Nucleus accumbens (tissue), 56 donors: ENCODE results near the gene CYB561A3.

Experiments used
- DNase-seq, 56 donors: peaks; one replicate each; lab custom pipeline; 2025; lab: John Stamatoyannopoulos, UW

The CYB561A3 gene

DNA sequence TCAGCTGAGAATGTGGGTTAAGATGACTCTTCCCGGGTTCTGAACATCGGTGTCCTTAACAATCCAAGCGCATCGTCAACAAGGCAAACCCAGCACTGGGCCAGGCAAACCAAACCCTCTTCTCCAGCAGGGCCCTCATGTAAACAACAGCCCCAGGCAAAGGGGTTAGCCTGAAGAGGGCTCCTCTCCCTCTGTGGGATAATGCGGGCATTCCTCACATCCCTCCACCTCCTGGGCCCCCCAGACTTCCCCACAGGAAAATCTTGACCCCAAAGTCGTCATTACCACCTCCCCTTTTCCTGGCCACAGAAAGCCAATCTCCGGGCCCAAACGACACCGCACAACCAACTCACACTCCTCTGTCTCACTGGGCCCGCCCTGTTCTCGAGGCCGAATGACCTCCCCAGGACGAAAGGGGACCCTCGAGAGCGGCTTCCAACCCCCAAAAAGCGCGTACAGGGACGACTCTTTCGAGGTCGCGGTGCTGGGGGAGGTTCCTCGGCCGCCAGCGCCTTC, 29.3 kb downstream of the CYB561A3 start:
- DNase-seq: peak in 1 of 56 donors; percentile 26

DNA sequence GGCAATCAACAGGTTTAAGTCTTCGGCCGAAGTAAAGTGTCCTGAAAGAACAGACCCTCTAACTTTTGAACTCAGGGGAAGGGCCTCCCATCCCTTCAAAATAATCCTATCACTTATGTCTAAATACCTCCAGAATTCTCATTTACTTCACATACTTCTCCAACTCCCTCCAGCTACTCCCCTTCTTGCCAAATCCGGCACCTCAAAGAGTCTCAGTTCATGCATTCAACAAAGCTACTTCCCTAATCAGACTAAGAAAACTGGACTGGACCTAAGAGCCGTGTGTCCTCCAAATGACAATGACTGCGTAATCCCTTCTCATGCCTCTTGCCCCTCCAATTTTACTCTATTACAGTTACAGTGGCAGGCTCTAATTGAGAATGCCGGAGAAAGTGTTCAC, 30.0 kb downstream of the CYB561A3 start:
- no peak for DNase-seq

DNA sequence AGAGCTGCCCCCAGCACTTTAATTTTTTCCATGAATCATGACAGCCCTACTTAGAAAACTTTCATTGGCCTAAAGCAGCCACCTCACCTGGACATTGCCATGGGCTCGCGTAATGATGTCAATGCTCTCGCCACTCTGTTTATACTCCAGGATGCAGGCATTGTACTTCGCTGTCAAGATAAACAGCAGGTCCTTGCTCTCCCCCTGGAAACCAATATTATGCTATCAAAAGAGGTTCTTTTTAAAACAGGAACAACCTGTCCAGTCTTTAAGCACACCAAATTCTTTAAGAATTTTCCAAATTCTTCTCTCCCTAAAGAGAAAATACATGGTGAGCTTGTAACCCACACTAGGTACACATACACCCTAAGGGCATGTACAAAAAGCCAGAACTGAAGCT, 31.8 kb downstream of the CYB561A3 start:
- no peak for DNase-seq

DNA sequence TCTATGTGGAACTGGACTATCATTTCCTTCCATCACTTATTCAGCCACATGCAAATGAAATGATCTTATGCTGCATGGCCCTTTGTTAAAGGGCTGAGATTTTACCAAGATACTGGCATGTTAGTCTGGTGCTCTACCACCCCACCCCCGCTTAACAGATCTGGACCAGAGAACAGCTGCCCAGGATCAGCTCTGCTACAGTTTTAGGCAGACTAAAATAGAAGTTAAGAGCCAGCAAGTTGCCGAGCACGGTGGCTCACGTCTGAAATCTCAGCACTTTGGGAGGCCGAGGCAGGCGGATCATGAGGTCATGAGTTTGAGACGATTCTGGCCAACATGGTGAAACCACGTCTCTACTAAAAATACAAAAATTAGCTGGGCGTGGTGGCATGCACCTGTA, 33.3 kb downstream of the CYB561A3 start:
- DNase-seq: no peak

DNA sequence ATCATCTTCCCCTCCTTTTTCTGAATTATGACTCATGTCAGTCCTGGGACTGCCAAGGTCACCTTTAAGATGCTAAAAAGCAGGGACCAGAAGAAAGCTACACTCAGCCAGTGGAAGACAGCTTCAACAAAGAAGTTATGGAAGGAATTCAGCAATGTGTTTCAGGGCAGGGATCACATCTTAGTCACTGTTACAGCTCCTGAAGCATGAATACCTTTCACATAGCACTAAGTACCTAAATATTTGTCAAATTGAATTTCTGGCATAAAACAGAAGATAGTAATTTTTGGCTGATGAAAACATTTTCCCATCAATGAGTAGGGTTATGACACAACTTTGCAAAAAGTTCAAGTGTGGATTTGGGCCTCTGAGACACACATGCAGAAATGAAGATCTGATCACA, 34.0 kb downstream of the CYB561A3 start:
- DNase-seq: no peak

DNA sequence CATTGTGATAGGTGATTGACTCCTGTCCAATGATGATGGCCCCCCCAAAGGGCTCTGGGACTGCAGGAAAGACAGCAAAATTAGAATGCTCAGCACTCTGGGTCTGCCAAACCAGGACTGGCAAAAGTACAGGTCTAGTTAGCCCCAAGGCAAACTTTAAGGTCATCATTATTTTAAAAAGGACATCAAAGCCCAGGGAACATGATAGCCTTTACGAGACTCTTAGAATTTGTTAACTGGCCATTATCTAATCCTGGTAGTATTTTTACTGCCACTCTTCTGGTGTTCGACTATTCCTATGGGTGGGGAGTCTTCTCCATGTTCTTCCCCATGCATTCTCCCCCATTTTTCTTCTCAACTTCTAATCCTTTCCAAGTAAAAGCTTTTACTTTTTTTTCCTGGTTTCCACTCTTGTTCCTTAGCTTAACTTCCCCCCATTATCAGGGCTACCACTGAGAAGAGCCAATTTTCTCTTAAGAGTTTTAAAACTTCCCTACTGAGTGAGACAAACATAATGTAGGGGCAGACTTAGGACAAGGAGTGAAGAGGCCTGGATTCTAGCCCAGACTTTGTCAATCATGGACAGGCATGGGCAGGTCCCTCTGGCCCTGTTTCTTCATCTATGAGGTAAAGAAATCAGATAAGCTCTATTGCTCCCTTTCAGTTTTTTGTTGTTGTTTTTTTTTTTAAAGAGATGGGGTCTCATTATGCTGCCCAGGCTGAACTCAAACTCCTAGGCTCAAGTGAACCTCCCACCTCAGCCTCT, 35.9 kb downstream of the CYB561A3 start:
- peak in 1 of 56 donors; percentile 10 for DNase-seq

DNA sequence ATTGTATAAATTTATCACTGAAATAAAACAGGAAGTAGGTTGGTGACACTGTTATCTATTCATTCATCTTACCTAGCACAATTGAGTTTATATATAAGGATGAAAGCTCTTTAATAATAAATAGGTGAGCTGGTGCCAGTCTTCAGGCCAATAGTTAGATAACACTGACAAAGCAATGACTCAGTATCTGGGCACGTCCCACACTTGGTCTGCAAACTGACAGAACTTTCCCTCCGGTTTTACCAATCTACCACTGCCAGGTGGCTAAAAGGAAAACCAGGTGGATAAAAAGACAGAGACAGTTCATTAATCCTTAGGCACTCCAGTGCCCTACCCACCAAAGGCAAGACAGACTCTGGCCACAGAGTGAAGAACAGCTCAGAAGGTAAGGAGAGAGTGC, 46.4 kb downstream of the CYB561A3 start:
- no peak for DNase-seq

DNA sequence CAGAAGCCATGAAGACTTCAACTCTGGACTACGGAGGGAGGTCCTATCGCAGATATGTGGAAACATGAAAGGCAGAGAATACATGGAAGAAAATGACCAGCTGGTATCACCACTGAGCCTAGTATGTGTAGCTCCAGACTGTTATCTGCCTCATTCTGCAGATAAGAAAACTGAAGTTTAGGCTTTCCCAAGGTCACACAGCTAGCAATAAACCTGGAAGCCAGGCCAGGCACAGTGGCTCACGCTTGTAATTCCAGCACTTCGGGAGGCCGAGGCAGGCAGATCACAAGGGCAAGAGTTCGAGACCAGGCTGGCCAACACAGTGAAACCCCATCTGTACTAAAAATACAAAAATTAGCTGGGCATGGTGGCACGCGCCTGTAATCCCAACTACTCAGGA, 50.9 kb downstream of the CYB561A3 start:
- DNase-seq: no peak

DNA sequence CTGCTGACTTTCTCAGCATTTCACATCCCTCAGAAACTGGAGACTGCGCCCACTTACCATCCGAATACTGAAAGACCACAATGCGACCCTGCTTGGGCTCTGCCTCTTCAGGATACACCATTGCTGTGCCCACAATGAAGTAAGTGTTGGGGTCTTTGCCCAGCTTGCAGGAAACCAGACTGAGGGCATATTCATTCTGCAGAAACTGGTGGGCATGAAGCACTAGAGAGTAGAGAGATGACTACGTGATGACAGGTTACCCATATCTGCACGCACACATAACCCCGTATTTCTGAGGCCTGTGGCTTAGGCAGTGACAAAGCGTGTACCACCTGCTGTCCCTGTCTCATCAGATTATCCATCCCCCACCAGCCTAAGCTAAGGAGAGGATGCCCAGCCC, 51.9 kb downstream of the CYB561A3 start:
- DNase-seq: no peak

DNA sequence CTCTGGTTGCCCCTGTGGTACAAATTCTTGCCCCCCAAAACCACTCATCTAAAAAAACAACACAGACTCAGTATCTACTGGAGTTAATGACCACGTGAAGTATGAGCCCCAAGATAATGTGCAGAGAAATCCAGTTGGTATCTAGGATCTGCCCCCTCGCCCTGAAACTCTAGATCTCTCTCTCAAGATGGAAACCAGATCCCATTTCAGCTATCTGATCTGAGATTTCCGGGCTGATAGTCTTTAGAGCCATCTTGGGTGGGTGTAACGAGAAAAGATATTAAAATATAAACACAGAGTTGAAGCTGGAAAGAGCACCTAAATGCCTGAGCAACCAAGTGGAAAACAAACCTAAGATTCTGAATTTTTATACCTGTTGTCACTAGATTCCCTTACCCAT, 52.5 kb downstream of the CYB561A3 start:
- DNase-seq: no peak

DNA sequence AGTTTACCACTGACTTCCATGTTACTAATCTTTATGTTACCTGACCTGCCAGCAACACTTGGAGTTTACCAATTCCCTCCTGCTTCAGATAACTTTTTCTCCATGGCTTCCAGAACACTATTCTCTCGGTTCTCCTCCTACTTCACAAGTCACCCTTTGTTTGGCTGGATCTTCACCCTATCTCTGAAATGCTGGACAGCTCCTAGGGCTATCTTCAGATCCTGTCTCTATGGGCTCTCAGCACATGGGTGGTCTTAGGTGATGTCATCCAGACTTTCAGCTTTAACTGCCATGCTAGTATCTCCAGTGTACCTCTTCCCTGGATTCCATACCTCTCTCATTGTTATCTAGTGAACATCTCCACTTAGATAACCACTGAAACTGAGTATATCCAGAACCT, 54.3 kb downstream of the CYB561A3 start:
- no peak for DNase-seq

DNA sequence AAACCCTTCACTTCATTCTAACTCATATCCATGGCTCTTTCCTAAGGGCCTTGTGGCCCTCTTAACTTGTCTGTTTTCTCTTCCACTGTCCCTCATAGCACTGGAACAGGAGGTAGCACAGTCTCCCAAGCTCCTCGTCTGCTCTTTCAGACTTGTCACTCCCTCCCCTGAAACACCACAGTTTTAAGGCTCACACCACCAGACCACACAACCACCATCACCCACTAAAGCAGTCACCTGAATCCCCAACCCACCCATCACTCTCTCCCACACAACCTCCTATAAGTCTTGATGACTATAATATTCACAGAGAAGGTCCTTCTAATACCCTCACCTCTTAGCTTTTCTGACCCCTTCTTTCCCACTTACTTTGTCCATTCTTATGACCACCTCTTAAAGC, 55.5 kb downstream of the CYB561A3 start:
- DNase-seq: no peak

DNA sequence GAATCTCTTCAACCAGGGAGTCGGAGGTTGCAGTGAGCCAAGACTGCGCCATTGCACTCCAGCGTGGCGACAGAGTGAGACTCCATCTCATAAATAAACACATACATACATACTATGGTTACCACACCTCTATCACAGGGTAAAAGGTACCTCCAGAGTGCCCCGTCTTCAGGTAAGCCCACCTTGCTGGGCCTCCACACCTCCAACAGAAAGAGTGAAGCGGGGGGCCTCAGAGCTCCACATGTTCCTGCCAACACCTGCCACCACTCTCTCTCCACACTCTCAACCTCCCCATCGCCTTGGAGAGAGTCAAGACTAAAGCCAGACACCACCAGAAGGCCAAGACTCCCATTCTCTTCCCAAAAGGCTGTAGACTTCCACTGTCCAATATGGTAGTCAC, 56.3 kb downstream of the CYB561A3 start:
- no peak for DNase-seq

DNA sequence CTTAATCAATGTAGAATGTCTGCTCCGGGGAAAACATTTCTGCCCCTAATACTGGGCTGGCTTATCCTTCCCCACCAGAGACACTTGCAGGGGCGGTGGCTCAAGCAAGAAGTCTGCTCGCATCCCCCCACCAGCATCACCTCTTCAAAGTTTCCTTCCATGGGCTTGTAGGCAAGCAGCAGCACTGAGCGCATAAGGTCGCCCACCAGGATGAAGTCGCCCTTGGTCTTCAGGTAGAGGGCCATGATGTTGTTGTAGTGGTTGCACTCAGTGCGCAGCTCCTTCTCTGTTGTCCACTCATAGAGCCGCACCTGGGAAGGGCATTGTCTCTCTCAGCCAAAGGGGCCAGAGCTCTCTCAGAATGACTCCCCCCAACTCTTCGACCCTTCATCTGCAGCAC, 58.0 kb downstream of the CYB561A3 start:
- DNase-seq: no peak

DNA sequence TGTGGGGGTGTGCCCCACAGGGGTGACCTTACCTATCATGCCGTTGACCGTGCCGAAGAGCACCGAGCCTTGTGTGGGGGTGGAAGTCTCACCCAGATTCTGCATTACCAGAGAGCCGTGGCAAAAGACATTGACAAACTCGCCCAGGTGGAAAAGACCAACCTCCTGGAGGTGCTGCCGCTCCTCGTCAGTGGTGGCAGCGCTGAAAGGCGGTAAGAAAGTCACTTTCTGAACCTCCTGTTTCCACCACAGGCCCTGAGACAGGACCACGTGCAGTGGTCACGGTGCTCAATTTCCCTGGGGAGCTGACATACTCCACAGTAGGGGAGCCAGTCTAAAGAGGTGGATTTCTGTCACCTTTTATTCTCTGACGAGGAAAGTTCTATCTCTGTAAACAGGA, 59.1 kb downstream of the CYB561A3 start:
- no peak for DNase-seq
